ENCODE results near the gene NOP10. TPM values are rescaled to one million over a fixed set of nuclear protein-coding genes. Genes with fewer than 3 reads are reported as not detected.

Gene NOP10
- total RNA-seq, 1 donor from 2014 or later = 191 TPM

DNA sequence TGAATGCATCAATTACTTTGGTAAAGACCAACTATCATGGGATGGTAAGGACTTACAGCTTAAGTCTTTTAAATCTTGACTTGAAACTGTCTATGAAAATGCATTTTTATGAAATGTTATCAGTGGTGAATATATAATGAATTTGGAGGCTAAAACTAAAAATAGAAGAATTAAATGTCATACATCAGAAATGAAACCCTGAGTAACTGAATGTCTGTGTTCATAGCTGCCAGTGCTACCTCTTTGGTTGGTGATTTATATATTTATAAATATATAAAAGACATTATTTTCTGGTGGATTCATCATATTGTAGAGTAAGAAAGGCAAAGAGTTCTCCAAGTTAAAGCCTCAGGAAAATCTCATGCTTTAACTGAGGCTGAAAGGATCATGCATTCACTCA, 17.6 kb downstream of the NOP10 start:
- H3K27ac Mint-ChIP-seq (ENCODE audit: unreplicated experiment) = no peak overlapping the region
- no peaks in the 10 kb centered on the region for H3K36me3 Mint-ChIP-seq (ENCODE audit: low read depth, unreplicated experiment)
- peaks cover 1% of the 10 kb centered on the region for H3K27me3 Mint-ChIP-seq (ENCODE audit: unreplicated experiment)
- no peaks in the 10 kb centered on the region for H3K4me1 Mint-ChIP-seq (ENCODE audit: unreplicated experiment)
- DNase-seq (ENCODE audit: low spot score) = no peak
- H3K4me3 Mint-ChIP-seq (ENCODE audit: unreplicated experiment) = no peak overlapping the region
- TF ChIP-seq, protein P1, sequence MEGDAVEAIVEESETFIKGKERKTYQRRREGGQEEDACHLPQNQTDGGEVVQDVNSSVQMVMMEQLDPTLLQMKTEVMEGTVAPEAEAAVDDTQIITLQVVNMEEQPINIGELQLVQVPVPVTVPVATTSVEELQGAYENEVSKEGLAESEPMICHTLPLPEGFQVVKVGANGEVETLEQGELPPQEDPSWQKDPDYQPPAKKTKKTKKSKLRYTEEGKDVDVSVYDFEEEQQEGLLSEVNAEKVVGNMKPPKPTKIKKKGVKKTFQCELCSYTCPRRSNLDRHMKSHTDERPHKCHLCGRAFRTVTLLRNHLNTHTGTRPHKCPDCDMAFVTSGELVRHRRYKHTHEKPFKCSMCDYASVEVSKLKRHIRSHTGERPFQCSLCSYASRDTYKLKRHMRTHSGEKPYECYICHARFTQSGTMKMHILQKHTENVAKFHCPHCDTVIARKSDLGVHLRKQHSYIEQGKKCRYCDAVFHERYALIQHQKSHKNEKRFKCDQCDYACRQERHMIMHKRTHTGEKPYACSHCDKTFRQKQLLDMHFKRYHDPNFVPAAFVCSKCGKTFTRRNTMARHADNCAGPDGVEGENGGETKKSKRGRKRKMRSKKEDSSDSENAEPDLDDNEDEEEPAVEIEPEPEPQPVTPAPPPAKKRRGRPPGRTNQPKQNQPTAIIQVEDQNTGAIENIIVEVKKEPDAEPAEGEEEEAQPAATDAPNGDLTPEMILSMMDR (IDR thresholded peaks at IDR 0.05; ENCODE audit: unreplicated experiment) = no peak
- H3K9me3 Mint-ChIP-seq (ENCODE audit: unreplicated experiment) = no peaks in the 10 kb centered on the region

DNA sequence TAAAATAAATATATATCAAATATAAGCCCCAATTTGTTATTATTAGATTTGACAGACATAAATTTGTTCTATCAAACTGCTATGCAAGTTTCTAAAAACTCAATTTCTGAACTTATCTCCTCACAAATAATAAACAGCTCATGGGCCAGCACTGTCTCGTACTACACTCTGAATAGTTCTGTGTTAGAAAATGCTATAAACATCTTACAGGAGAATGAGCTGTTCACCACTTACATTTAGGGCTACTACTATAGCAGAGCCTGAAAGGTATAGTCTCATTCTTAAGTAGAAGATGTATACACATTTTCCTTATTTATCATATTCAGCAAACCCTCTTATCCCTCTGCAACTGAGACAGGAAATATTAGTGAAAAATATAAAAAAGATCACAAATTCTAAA, 18.0 kb downstream of the NOP10 start:
- DNase-seq (ENCODE audit: low spot score) = no peak
- TF ChIP-seq, protein P1 (IDR thresholded peaks at IDR 0.05; ENCODE audit: unreplicated experiment) = no peak
- Mint-ChIP-seq H3K36me3 (ENCODE audit: low read depth, unreplicated experiment) (no peaks in the 10 kb centered on the region), H3K4me3 (ENCODE audit: unreplicated experiment) (no peak overlapping the region), H3K4me1 (ENCODE audit: unreplicated experiment) (no peaks in the 10 kb centered on the region), H3K27me3 (ENCODE audit: unreplicated experiment) (peaks cover 1% of the 10 kb centered on the region), H3K9me3 (ENCODE audit: unreplicated experiment) (no peaks in the 10 kb centered on the region), H3K27ac (ENCODE audit: unreplicated experiment) (no peak overlapping the region)

DNA sequence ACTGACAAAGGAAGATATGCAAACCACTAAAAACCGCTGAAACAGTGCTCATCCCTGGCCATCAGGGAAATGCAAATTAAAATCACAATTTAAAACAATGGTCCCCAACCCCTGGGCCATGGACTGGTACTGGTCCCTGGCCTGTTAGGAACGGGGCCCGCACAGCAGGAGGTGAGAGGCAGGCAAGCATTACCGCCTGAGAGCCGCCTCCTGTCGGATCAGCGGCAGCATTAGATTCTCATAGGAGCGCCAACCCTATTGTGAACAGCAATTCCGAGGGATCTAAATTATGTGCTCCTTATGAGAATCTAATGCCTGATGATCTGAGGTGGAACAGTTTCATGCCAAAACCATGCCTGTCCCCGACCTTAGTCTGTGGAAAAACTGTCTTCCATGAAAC, 19.7 kb downstream of the NOP10 start:
- H3K9me3 Mint-ChIP-seq (ENCODE audit: unreplicated experiment) = no peaks in the 10 kb centered on the region
- TF ChIP-seq, protein P1 (IDR thresholded peaks at IDR 0.05; ENCODE audit: unreplicated experiment) = no peak
- peaks cover 8% of the 10 kb centered on the region for H3K4me1 Mint-ChIP-seq (ENCODE audit: unreplicated experiment)
- H3K4me3 Mint-ChIP-seq (ENCODE audit: unreplicated experiment) = no peak overlapping the region
- no peak for DNase-seq (ENCODE audit: low spot score)
- H3K27ac Mint-ChIP-seq (ENCODE audit: unreplicated experiment) = no peak overlapping the region
- no peaks in the 10 kb centered on the region for H3K36me3 Mint-ChIP-seq (ENCODE audit: low read depth, unreplicated experiment)
- no peaks in the 10 kb centered on the region for H3K27me3 Mint-ChIP-seq (ENCODE audit: unreplicated experiment)

DNA sequence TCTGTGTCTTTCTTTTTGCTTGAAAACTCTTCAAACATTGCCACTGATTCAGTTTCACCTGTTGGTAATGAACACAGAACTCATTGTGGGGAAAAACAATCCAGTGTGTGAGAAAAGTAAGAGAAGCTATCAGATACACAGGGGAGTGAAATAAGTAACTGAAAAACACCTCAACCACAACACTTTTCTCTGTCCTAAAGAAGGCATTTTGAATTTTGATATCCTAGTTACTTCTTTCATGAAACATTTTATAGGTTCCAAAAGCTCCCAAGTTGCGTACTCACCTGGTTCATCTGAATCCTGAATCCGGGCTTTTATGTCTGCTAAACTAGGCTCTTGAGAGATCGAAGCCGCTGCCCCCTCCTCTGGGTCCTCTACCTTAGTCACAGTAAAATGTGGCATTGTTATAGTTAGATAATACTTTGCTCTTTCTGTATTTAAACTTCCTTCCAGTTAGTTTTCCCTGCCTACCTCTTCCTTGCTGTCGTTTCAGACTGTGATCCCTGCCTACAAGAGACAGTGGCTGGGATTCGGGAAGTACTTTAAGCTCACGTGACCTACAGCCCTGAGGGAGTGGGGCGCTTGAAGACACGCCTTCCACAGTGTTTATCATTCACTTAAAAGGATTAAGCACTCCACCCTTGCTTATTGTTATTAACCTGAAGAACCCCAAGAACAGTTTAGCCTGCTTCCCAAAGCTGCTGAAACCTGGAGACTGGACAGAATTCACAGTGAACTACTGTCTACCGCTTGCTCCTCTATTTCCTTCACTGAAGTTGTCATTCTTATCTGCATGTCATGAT, 24.5 kb downstream of the NOP10 start:
- Mint-ChIP-seq H3K27ac (ENCODE audit: unreplicated experiment) (peak overlapping the region; percentile 92), H3K27me3 (ENCODE audit: unreplicated experiment) (no peaks in the 10 kb centered on the region), H3K4me3 (ENCODE audit: unreplicated experiment) (peak overlapping the region; percentile 90), H3K36me3 (ENCODE audit: low read depth, unreplicated experiment) (no peaks in the 10 kb centered on the region), H3K9me3 (ENCODE audit: unreplicated experiment) (no peaks in the 10 kb centered on the region), H3K4me1 (ENCODE audit: unreplicated experiment) (peaks cover 11% of the 10 kb centered on the region)
- TF ChIP-seq, protein P1 (IDR thresholded peaks at IDR 0.05; ENCODE audit: unreplicated experiment) = no peak
- peak; percentile 21 for DNase-seq (ENCODE audit: low spot score)
